Stimulated activated CD4-positive, alpha-beta T cell treated with anti-CD3 and anti-CD28 coated beads, Interleukin-15, amount 100 ng/mL, for 1 hour (primary cell): ENCODE measurements around the gene TSPAN9.

ENCODE experiments used
- DNase-seq, 2 donors: peaks; one replicate each; pipeline ENCODE4 v3.0.0-alpha.2; 2020; ENCODE audit warnings: low read depth in 1 of 2, low spot score in 1 of 2

The TSPAN9 gene

GRCh38 chr12:3097836-3098235 is 20.7 kb downstream of the TSPAN9 start:
- DNase-seq: no peak

- no peak for DNase-seq
Measured at GRCh38 chr12:3098436-3098835, 21.3 kb downstream of the TSPAN9 start.

GRCh38 chr12:3099146-3099545 is 22.0 kb downstream of the TSPAN9 start:
- DNase-seq: no peak

- no peak for DNase-seq
Measured at GRCh38 chr12:3101309-3102024, 24.3 kb downstream of the TSPAN9 start.

- DNase-seq: no peak
Measured at GRCh38 chr12:3102771-3103410, 25.7 kb downstream of the TSPAN9 start.

- DNase-seq: no peak
Measured at GRCh38 chr12:3103806-3104205, 26.6 kb downstream of the TSPAN9 start.

- DNase-seq: no peak
Measured at GRCh38 chr12:3105690-3106479, 28.7 kb downstream of the TSPAN9 start.

- DNase-seq: no peak
Measured at GRCh38 chr12:3106579-3106978, 29.4 kb downstream of the TSPAN9 start.

GRCh38 chr12:3107071-3107583 is 29.9 kb downstream of the TSPAN9 start:
- DNase-seq: no peak

- no peak for DNase-seq
Measured at GRCh38 chr12:3107954-3108353, 30.8 kb downstream of the TSPAN9 start.

- DNase-seq: no peak
Measured at GRCh38 chr12:3110578-3110977, 33.4 kb downstream of the TSPAN9 start.

- no peak for DNase-seq
Measured at GRCh38 chr12:3113671-3114325, 36.6 kb downstream of the TSPAN9 start.

- DNase-seq: no peak
Measured at GRCh38 chr12:3114671-3115070, 37.5 kb downstream of the TSPAN9 start.

- DNase-seq: no peak
Measured at GRCh38 chr12:3115078-3115477, 37.9 kb downstream of the TSPAN9 start.

- no peak for DNase-seq
Measured at GRCh38 chr12:3116106-3116844, 39.1 kb downstream of the TSPAN9 start.

- no peak for DNase-seq
Measured at GRCh38 chr12:3117144-3117581, 40.0 kb downstream of the TSPAN9 start.

- no peak for DNase-seq
Measured at GRCh38 chr12:3117591-3118015, 40.4 kb downstream of the TSPAN9 start.

GRCh38 chr12:3119192-3119755 is 42.1 kb downstream of the TSPAN9 start:
- DNase-seq: no peak

- DNase-seq: no peak
Measured at GRCh38 chr12:3119756-3120601, 42.8 kb downstream of the TSPAN9 start.
